HTERT RPE-1 (cell line): ENCODE data around the gene ZSWIM4.
"Not testable (repeated sequence)": the region's sequence is repeated elsewhere in the genome, so short reads cannot be mapped to it uniquely, and the experiment has no call there.

ENCODE experiments used
- in situ Hi-C: fragments of 300-500 bp; cut with MboI; formaldehyde crosslinking; loops from 4 replicates; pipeline ENCODE4 v1.14.3; 2020; ENCODE audit warnings: low sequenced_read_pairs

Gene ZSWIM4

DNA sequence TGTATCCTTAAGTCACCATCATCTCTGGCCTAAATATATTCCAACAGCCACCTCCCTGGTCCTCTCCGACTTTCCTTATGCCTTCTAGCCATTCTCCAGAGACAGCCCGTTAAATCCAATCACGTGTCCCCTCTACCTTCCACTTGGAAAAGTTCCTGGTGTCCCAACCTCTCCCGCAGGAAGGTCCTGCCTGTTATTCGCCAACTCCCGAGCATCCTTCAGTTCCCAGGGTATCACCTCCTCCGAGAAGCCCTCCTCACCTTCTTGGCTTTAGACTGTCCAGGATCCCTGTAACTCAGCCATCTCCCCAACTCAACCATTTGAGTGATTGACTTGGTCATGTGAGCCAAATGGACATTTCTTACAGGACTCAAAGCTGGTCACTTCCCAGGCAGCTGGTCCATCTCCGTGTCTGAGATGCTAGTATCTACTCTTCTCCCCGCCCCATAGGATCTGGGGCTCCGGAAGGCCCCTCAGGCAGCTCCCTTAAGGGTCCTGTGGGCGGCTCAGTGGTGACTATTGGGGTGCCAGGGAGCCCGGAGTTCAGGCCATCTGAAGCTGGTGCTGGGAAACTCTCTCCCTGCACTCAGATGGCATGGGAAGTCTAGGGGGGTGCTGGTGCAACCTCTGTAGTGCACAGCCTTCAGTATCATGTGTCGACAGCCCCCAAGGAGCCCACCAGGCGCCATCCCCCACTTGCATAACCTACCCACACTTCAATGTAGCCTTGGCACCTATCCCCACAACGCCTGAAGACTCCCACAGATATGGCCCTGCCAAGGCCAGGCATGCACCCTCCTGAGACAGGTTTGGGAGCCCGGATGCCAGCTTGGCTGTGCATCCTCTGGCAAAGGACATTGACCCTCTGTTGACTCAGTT is 53.8 kb downstream of the ZSWIM4 start:
- in situ Hi-C loops: no loop called here

- in situ Hi-C loops: no loop called here
These were observed 55.0 kb downstream of the ZSWIM4 start for GRCh38 chr19:13849991-13850909.

DNA sequence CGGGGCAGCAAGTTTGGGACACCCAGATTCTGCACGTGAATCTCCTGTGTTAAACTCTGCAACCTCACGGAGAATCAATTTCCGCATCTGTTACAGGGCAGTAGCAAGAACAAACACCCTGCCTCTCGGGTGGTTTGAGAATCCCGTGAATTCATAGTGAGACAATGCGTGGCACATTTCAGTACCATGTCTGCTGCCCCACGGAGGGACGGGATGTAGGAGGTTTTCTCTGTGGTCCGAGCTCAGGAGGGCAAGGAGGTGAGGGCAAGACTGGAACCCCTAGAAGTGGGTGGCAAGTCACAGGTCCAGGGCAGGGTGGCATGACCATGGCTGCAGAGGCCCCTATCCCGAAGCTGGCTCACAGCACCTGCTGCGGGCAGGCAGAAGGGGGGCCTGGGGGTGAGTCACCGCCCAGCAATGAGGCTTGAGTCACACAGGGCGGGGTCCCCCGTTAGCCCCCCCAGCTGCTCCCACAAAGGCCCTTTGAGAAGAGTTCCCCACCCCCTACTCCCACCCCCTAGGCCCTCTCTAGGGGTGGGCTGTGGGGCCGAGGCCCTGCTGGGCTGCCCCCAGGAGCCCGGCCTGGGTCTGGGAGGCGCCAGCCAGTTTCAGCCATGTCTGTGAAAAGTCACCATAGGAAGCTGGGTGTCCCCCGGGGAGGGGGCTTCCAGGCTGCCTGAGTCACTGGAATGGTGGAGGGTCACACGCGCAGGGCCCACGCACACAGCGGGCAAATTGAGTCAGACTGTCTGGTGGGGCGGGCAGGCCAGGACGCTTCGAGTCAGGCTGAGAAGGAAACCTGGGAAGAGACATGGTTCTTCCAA is 55.9 kb downstream of the ZSWIM4 start:
- in situ Hi-C loops: no loop called here

- in situ Hi-C loops: not testable (repeated sequence)
These were observed 56.5 kb downstream of the ZSWIM4 start for GRCh38 chr19:13851734-13852114.

- in situ Hi-C loops: not testable (repeated sequence)
These were observed 57.0 kb downstream of the ZSWIM4 start for GRCh38 chr19:13852171-13852707.

GRCh38 chr19:13856497-13856896 is 61.3 kb downstream of the ZSWIM4 start:
- in situ Hi-C loops: no loop called here

DNA sequence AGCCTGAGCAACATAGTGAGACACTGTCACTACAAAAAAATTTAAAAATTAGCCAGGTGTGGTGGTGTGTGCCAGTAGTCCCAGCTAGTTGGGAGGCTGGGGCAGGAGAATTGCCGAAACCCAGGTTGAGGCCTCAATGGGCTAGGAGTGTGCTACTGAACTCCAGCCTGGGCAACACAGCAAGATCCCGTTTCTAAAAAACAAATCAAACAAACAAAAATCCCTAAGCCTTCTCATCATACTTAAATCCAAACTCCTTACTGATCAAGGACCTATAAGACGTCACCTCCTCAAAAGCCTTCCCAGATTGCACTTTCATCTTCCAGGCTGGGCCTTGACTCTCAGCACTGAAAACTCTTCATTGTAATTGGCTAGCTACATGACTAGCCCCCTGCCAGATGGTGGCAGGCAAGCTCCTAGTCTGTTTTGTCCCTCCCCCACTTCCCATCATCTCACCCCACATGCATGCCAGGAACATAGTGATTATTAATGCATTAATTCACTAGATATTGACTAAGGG is 64.2 kb downstream of the ZSWIM4 start:
- in situ Hi-C loops: no loop called here

- in situ Hi-C loops: no loop called here
These were observed 65.6 kb downstream of the ZSWIM4 start for GRCh38 chr19:13860679-13861391.

GRCh38 chr19:13861392-13861713 is 66.1 kb downstream of the ZSWIM4 start:
- in situ Hi-C loops: no loop called here

- in situ Hi-C loops: no loop called here
These were observed 66.7 kb downstream of the ZSWIM4 start for GRCh38 chr19:13861714-13862531.

GRCh38 chr19:13864046-13864666 is 68.9 kb downstream of the ZSWIM4 start:
- in situ Hi-C loops: no loop called here

GRCh38 chr19:13864667-13865570 is 69.7 kb downstream of the ZSWIM4 start:
- in situ Hi-C loops: no loop called here

- in situ Hi-C loops: no loop called here
These were observed 70.6 kb downstream of the ZSWIM4 start for GRCh38 chr19:13865571-13866462.

DNA sequence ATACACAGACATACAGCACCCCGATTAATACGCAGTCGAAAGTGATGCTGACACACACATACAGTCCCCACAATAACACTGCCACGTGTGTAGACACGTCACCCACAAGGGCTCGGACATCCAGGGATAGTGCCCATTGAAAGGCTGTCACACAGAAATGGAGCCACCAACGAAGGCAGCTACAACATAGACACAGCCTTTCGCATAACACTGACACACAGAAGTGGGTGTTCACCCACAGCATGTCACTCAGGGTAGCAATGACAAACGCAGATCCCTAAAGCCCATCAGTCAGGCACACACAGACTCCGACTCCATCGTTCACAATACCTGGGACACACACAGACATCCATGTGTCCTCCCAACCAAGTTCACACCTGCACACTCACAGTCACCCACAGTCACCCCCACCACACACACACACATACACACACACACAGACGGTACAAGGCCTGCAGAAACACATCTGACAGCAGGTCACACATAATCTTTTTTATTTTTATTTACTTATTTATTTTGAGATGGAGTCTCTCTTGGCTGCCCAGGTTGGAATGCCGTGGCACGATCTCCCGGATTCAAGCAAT is 71.3 kb downstream of the ZSWIM4 start:
- in situ Hi-C loops: no loop called here

GRCh38 chr19:13868663-13869062 is 73.4 kb downstream of the ZSWIM4 start:
- in situ Hi-C loops: no loop called here

- in situ Hi-C loops: no loop called here
These were observed 74.0 kb downstream of the ZSWIM4 start for GRCh38 chr19:13869281-13869680.
